Thoracic aorta (tissue), 2 donors: ENCODE data around the gene OR5K2. TPM values are rescaled to one million over a fixed set of nuclear protein-coding genes. Genes with fewer than 3 reads are reported as not detected.

Experiments
- ATAC-seq: fragments of 150-250 bp; one replicate; pipeline ENCODE4 v1.8.0; 2017; ENCODE audit warnings: low read depth; ENCODE audit not compliant: insufficient number of reproducible peaks, low FRiP score
- DNase-seq: peaks from one replicate; pipeline ENCODE4 v3.0.0-alpha.2; 2020; ENCODE audit warnings: low spot score
- H3K27ac ChIP-seq, 2 donors: fragments of 200-600 bp; sonication (generic); 1 replicate in 1 of 2; 2 replicates in 1 of 2; pipeline ENCODE4 v1.5.1; 2016; ENCODE audit warnings: mild to moderate bottlenecking in 2 of 2, moderate library complexity in 2 of 2
- H3K27me3 ChIP-seq: fragments of 200-600 bp; sonication (generic); replicated peaks from 2 replicates; pipeline ENCODE4 v1.6.0; 2016; ENCODE audit warnings: mild to moderate bottlenecking; ENCODE audit not compliant: insufficient read depth
- H3K36me3 ChIP-seq: fragments of 200-600 bp; sonication (generic); one replicate; pipeline ENCODE4 v1.5.1; 2016
- H3K4me1 ChIP-seq, 2 donors: fragments of 200-600 bp; sonication (generic); 1 replicate in 1 of 2; 2 replicates in 1 of 2; pipeline versions ENCODE4 v1.5.1 to v1.6.0; 2016; ENCODE audit warnings: low read depth in 2 of 2, mild to moderate bottlenecking in 1 of 2; ENCODE audit not compliant: control insufficient read depth in 1 of 2
- H3K4me3 ChIP-seq: fragments of 200-600 bp; sonication (generic); 2 replicates; pipeline ENCODE4 v1.5.1; 2016; ENCODE audit warnings: mild to moderate bottlenecking
- H3K9me3 ChIP-seq: fragments of 200-600 bp; sonication (generic); 2 replicates; pipeline ENCODE4 v1.5.1; 2016
- total RNA-seq, 2 donors: library from RNA; depleted of rRNA; stranded (reverse); fragments of >200 nt; gene quantifications; one replicate each; pipeline versions ENCODE4 v1.1.0 to v1.2.3, GENCODE V29; 2016
- TF ChIP-seq, protein P1 (sequence below): fragments of 200-600 bp; sonication (generic); IDR thresholded peaks from one replicate; pipeline ENCODE4 v1.5.1; 2019; ENCODE audit warnings: antibody characterized with exemption

Gene OR5K2
- total RNA-seq, 2 donors from 2014 or later, result not detected

DNA sequence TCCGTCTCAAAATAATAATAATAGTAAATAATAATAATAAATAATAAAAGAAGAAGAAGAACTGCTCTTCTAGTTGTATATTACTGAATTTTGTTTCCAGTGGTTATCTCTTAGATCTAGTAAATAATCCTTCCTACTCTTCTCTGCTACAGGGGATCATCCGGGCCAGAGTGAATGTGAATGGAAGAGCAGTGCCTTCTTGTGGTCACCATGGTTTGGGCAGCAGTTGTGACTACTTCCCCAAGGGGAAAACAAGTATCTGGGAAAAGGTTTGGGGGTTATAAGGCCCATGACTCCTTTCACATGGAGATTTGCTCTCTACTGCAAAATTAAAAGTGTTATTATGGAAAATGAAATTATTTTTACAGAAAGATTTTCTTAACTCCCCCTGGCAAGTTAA is 39.9 kb upstream of the OR5K2 start:
- TF ChIP-seq, protein P1, sequence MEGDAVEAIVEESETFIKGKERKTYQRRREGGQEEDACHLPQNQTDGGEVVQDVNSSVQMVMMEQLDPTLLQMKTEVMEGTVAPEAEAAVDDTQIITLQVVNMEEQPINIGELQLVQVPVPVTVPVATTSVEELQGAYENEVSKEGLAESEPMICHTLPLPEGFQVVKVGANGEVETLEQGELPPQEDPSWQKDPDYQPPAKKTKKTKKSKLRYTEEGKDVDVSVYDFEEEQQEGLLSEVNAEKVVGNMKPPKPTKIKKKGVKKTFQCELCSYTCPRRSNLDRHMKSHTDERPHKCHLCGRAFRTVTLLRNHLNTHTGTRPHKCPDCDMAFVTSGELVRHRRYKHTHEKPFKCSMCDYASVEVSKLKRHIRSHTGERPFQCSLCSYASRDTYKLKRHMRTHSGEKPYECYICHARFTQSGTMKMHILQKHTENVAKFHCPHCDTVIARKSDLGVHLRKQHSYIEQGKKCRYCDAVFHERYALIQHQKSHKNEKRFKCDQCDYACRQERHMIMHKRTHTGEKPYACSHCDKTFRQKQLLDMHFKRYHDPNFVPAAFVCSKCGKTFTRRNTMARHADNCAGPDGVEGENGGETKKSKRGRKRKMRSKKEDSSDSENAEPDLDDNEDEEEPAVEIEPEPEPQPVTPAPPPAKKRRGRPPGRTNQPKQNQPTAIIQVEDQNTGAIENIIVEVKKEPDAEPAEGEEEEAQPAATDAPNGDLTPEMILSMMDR, result no peak
- Histone ChIP-seq H3K4me3 (no peak overlapping the region), H3K9me3 (peaks cover 5% of the 10 kb centered on the region), H3K27ac (no peak overlapping the region), H3K27me3 (no peaks in the 10 kb centered on the region), H3K36me3 (no peaks in the 10 kb centered on the region), H3K4me1 (no peaks in the 10 kb centered on the region)
- DNase-seq (no peak), ATAC-seq (no peak)

- peaks cover 8% of the 10 kb centered on the region for H3K9me3 ChIP-seq
- H3K4me3 ChIP-seq, result no peak overlapping the region
- H3K27ac ChIP-seq, result no peak overlapping the region
- TF ChIP-seq, protein P1, result no peak
- no peak for ATAC-seq
- DNase-seq, result no peak
- no peaks in the 10 kb centered on the region for H3K4me1 ChIP-seq
- H3K27me3 ChIP-seq, result no peaks in the 10 kb centered on the region
- H3K36me3 ChIP-seq, result no peaks in the 10 kb centered on the region
These were observed 37.3 kb upstream of the OR5K2 start for GRCh38 chr3:98460220-98460619.

DNA sequence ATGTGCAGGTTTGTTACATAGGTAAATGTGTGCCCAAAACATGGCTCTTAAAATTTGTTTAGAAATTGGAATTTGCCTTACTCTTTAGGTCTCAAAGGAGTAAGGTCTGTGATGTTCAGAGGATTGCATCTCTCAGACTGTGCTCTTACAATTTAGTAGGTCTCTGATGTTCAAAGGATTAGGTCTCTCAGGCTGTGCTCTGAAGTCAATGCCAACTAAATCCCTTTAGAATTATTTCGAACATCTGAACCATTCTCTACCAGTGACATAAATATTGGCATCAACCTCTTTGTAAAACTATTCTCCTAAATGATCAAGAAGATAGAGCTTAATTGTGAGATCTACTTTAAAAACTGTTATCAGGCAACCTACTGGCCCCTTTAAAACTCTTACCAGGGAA is 34.6 kb upstream of the OR5K2 start, which contains the start of gene OR5K1:
Gene OR5K1 (plus strand): TSS at position 301 of the 400 bp plus-strand sequence. CDS start 6,376 bp downstream, outside the sequence.
- Histone ChIP-seq H3K4me3 (no peak within 1 kb of the TSS), H3K36me3 (no peaks in the 10 kb centered on the region), H3K9me3 (peaks cover 8% of the 10 kb centered on the region), H3K27me3 (no peaks in the 10 kb centered on the region), H3K4me1 (no peaks in the 10 kb centered on the region), H3K27ac (no peak within 1 kb of the TSS)
- ATAC-seq (no peak), DNase-seq (no peak)
- TF ChIP-seq, protein P1, result no peak

DNA sequence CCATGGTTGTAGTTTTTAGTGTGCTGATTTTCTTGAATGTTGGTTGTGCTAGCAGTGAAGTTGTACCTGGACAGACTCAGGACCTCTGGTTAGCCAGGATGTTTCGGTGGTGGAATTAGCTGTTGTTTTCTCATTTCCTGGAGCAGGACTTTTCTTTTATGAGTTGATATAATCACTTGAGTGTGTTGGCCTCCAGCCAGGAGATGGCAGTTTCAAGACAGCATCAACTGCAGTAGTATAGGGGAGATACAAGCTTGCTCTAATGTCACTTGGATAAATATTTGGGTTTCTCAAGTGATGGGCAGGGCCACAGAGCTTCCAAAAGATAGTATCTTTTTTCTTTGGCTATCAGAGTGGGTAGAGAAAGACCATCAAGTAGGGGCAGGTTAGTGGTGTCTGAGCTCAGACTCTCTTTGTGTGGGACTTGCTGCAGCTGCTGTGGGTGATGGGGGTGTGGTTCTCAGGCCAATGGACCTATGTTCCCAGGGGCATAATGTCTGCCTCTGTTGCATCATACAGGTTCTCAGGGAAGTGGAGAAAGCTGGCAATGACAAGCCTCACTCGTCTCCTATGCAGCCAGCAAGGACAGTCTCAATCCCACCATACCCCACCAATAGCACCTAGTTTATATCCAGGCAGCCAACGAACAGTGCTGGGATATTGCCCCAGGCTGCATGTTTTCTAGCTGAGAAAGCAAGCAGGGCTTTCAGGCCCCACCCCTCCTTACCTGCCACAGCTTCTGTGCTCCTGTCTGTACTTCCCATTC is 14.6 kb upstream of the OR5K2 start:
- peaks cover 36% of the 10 kb centered on the region for H3K9me3 ChIP-seq
- DNase-seq, result no peak
- H3K4me3 ChIP-seq, result no peak overlapping the region
- ATAC-seq, result no peak
- H3K27ac ChIP-seq, result no peak overlapping the region
- H3K4me1 ChIP-seq, result no peaks in the 10 kb centered on the region
- H3K27me3 ChIP-seq, result no peaks in the 10 kb centered on the region
- TF ChIP-seq, protein P1, result no peak
- H3K36me3 ChIP-seq, result no peaks in the 10 kb centered on the region

DNA sequence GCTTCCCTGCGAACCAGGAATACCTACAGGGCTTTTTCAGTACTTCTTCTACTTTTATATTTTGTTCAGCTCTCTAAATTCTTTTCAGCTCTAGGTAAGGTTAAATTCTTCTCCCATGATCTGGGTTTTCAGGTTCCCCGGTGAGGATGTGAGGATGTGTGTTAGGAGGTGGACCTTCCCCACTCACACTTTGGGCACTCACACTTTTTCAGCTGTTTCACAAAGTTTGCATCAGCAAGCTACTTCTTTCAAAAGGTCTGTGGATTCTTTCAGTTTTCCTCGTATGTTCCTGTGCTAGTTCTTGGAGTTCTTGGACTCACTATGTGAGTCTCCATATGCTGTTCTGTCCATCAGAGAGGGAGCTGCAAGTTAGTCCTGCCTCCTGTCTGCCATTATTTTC is 13.9 kb upstream of the OR5K2 start:
- Histone ChIP-seq H3K36me3 (no peaks in the 10 kb centered on the region), H3K9me3 (peaks cover 33% of the 10 kb centered on the region), H3K4me3 (no peak overlapping the region), H3K27ac (no peak overlapping the region), H3K4me1 (no peaks in the 10 kb centered on the region), H3K27me3 (no peaks in the 10 kb centered on the region)
- TF ChIP-seq, protein P1, result no peak
- DNase-seq (no peak), ATAC-seq (no peak)
